Measurements from ENCODE around the gene SCTR. TPM values are rescaled to one million over a fixed set of nuclear protein-coding genes. Genes with fewer than 3 reads are reported as not detected.
A peak's percentile ranks its signal among the peaks of the same experiment; 100 is the strongest.

Gene SCTR
- polyA plus RNA-seq, 3 donors: not detected

DNA sequence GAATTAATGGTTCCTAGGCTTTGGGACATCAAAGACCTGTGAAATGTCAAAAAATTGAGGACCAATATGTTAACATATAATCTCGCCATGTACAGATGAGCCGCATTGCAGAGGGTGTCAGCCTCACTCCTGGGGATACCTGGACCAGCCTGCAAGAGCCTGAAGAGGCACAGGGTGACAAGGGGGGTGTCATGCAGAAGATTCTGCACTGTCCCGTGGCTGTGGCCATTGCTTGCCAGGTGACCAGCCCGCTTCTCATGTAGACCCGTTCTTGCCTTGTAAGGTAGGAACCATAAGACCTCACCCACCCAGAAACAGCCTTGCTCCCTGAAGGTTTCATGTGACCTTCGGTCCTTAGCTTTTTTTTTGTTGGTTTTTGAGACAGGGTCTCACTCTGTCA is 55.2 kb downstream of the SCTR start:
- Histone ChIP-seq H3K9me3 (replicated peaks in 1 of 2; ENCODE audit: control insufficient read depth in 1 of 2, insufficient read depth in 1 of 2, low read length in 2 of 2) (no peaks in the 10 kb centered on the region), H3K4me1 (ENCODE audit: control insufficient read depth in 1 of 2, insufficient read depth in 2 of 2, low read length in 2 of 2) (no peaks in the 10 kb centered on the region), H3K27ac (ENCODE audit: low read depth in 1 of 2, low read length in 2 of 2) (no peak overlapping the region), H3K4me3 (replicated peaks in 1 of 3; ENCODE audit: low read depth in 2 of 3, low read length in 3 of 3) (no peak overlapping the region), H3K36me3 (replicated peaks in 1 of 2; ENCODE audit: control insufficient read depth in 1 of 2, insufficient read depth in 2 of 2, low read length in 2 of 2) (no peaks in the 10 kb centered on the region), H3K4me2 (replicated peaks; ENCODE audit: extremely low read depth, low read length, poor library complexity, severe bottlenecking) (no peak overlapping the region), H4K20me1 (ENCODE audit: insufficient read depth, low read length) (no peaks in the 10 kb centered on the region), H3K9ac (ENCODE audit: insufficient read depth, low read length, poor library complexity, severe bottlenecking) (no peak overlapping the region), H3K79me2 (ENCODE audit: insufficient read depth, low read length) (no peaks in the 10 kb centered on the region), H2AFZ (ENCODE audit: insufficient read depth, low read depth, low read length, poor library complexity, severe bottlenecking) (no peak overlapping the region), H3K27me3 (ENCODE audit: control insufficient read depth in 2 of 2, insufficient read depth in 2 of 2, low read length in 2 of 2) (no peaks in the 10 kb centered on the region)
- H3K27ac Mint-ChIP-seq: no peak overlapping the region
- TF ChIP-seq CTCF (IDR thresholded peaks at IDR 0.05): no peak
- 80% methylated on average over 3 of the region's 6 CpGs for WGBS (ENCODE audit: insufficient coverage)
- no peak for DNase-seq
- intact Hi-C loops (cut with micrococcal nuclease): no loop called here
- H3K36me3 Mint-ChIP-seq: no peaks in the 10 kb centered on the region
- H3K4me1 Mint-ChIP-seq: no peaks in the 10 kb centered on the region
- no peaks in the 10 kb centered on the region for H3K9me3 Mint-ChIP-seq
- H3K4me3 Mint-ChIP-seq: no peak overlapping the region
- peaks cover 0 to 3% (median 3%) of the 10 kb centered on the region in 3 donors for H3K27me3 Mint-ChIP-seq (ENCODE audit: low read depth in 3 of 3)

DNA sequence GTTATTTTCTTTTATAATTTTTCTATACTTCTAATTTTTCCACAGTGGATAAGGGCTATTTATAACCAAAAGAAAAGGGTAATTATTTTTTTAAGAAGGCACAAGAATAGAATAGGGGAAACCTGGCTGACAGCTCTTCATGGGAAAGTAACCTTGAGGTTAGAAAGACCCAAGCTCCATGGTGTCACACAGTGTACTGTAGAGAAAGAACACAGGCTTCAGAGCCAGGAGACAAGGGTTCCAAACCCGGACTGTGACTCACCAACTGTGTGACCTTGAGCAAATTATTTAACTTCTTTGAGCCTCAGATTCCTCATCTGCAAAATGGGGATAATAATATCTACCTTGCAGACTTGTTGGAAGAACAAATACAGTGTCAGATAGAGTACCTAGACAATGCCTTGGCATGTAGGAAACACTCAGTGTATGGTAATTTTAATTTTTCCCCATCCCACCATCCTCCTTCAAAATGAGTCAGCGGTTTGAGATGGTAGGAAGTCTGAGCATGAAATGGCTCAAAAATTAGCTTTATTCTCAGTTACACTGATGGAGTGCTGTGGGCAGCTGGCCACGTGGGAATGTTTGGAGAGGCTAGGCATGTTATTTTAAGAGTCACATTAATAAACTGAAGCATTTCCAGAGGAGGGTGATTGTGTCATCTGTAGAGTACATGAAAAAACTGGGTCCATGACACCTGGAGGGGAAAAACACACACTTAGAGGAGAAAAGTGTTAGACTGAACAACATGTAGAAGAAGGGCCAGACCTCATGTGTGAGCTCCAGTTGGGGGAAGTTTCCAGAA is 55.9 kb downstream of the SCTR start:
- H3K4me2 ChIP-seq (replicated peaks; ENCODE audit: extremely low read depth, low read length, poor library complexity, severe bottlenecking): no peak overlapping the region
- intact Hi-C loops (cut with micrococcal nuclease): no loop called here
- H3K4me3 Mint-ChIP-seq: no peak overlapping the region
- H3K36me3 ChIP-seq (replicated peaks in 1 of 2; ENCODE audit: control insufficient read depth in 1 of 2, insufficient read depth in 2 of 2, low read length in 2 of 2): no peaks in the 10 kb centered on the region
- no peak overlapping the region for H3K9ac ChIP-seq (ENCODE audit: insufficient read depth, low read length, poor library complexity, severe bottlenecking)
- no peak overlapping the region for H2AFZ ChIP-seq (ENCODE audit: insufficient read depth, low read depth, low read length, poor library complexity, severe bottlenecking)
- H3K9me3 Mint-ChIP-seq: no peaks in the 10 kb centered on the region
- H3K4me3 ChIP-seq (replicated peaks in 1 of 3; ENCODE audit: low read depth in 2 of 3, low read length in 3 of 3): no peak overlapping the region
- H3K79me2 ChIP-seq (ENCODE audit: insufficient read depth, low read length): no peaks in the 10 kb centered on the region
- 40% methylated on average over 1 of the region's 3 CpGs for WGBS (ENCODE audit: insufficient coverage)
- no peaks in the 10 kb centered on the region for H3K27me3 ChIP-seq (ENCODE audit: control insufficient read depth in 2 of 2, insufficient read depth in 2 of 2, low read length in 2 of 2)
- no peak for DNase-seq
- no peaks in the 10 kb centered on the region for H3K4me1 Mint-ChIP-seq
- no peak for TF ChIP-seq CTCF (IDR thresholded peaks at IDR 0.05)
- no peaks in the 10 kb centered on the region for H3K4me1 ChIP-seq (ENCODE audit: control insufficient read depth in 1 of 2, insufficient read depth in 2 of 2, low read length in 2 of 2)
- H4K20me1 ChIP-seq (ENCODE audit: insufficient read depth, low read length): no peaks in the 10 kb centered on the region
- H3K9me3 ChIP-seq (replicated peaks in 1 of 2; ENCODE audit: control insufficient read depth in 1 of 2, insufficient read depth in 1 of 2, low read length in 2 of 2): no peaks in the 10 kb centered on the region
- peaks cover 0 to 3% (median 3%) of the 10 kb centered on the region in 3 donors for H3K27me3 Mint-ChIP-seq (ENCODE audit: low read depth in 3 of 3)
- peak overlapping the region in 1 of 7 donors; percentile 60 for H3K27ac Mint-ChIP-seq
- H3K36me3 Mint-ChIP-seq: no peaks in the 10 kb centered on the region
- no peak overlapping the region for H3K27ac ChIP-seq (ENCODE audit: low read depth in 1 of 2, low read length in 2 of 2)

All from CD14-positive monocyte (primary cell).